PFSK-1 (cell line): ENCODE data around the gene COL13A1.

Source experiments
- POLR2AphosphoS5 ChIP-seq: IDR thresholded peaks from 2 replicates; pipeline ENCODE4 v1.6.1; 2012; ENCODE audit warnings: low read depth, mild to moderate bottlenecking, control low read depth, low read length, moderate library complexity
- SIN3A ChIP-seq: IDR thresholded peaks from 2 replicates; pipeline ENCODE4 v1.6.1; 2012; ENCODE audit warnings: mild to moderate bottlenecking, low read length, moderate library complexity, borderline replicate concordance; ENCODE audit not compliant: insufficient read depth
- TAF1 ChIP-seq: IDR thresholded peaks from 2 replicates; pipeline ENCODE4 v1.6.1; 2012; ENCODE audit warnings: low read length, control low read depth, borderline replicate concordance; ENCODE audit not compliant: insufficient read depth
- TF ChIP-seq, protein P1 (sequence below), 2 experiments: IDR thresholded peaks; 2 replicates each; pipeline versions ENCODE4 v1.6.1 to v1.8.0; 2011 to 2012; ENCODE audit warnings: low read depth in 2 of 2, low read length in 2 of 2, control low read depth in 1 of 2, inconsistent platforms in 1 of 2, mild to moderate bottlenecking in 1 of 2, moderate library complexity in 1 of 2; ENCODE audit not compliant: insufficient read depth in 1 of 2

GRCh38 chr10:69958556-69958902, 156.8 kb downstream of the COL13A1 start:
- TF ChIP-seq TAF1 = no peak
- TF ChIP-seq POLR2AphosphoS5 = no peak
- TF ChIP-seq, protein P1, sequence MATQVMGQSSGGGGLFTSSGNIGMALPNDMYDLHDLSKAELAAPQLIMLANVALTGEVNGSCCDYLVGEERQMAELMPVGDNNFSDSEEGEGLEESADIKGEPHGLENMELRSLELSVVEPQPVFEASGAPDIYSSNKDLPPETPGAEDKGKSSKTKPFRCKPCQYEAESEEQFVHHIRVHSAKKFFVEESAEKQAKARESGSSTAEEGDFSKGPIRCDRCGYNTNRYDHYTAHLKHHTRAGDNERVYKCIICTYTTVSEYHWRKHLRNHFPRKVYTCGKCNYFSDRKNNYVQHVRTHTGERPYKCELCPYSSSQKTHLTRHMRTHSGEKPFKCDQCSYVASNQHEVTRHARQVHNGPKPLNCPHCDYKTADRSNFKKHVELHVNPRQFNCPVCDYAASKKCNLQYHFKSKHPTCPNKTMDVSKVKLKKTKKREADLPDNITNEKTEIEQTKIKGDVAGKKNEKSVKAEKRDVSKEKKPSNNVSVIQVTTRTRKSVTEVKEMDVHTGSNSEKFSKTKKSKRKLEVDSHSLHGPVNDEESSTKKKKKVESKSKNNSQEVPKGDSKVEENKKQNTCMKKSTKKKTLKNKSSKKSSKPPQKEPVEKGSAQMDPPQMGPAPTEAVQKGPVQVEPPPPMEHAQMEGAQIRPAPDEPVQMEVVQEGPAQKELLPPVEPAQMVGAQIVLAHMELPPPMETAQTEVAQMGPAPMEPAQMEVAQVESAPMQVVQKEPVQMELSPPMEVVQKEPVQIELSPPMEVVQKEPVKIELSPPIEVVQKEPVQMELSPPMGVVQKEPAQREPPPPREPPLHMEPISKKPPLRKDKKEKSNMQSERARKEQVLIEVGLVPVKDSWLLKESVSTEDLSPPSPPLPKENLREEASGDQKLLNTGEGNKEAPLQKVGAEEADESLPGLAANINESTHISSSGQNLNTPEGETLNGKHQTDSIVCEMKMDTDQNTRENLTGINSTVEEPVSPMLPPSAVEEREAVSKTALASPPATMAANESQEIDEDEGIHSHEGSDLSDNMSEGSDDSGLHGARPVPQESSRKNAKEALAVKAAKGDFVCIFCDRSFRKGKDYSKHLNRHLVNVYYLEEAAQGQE (IDR thresholded peaks at IDR 0.05; ENCODE audit: insufficient read depth in 1 of 2, low read depth in 2 of 2, low read length in 2 of 2) = no peak
- no peak for TF ChIP-seq SIN3A
